Measurements from ENCODE around the gene RTKN2.
"Not testable (repeated sequence)": the region's sequence is repeated elsewhere in the genome, so short reads cannot be mapped to it uniquely, and the experiment has no call there.

Gene RTKN2

GRCh38 chr10:62259456-62259855 lies 9.2 kb downstream of the RTKN2 start:
- H3K9me3 ChIP-seq (ENCODE audit: insufficient read depth, low read depth, low read length) = no peaks in the 10 kb centered on the region
- peaks cover 1% of the 10 kb centered on the region; the same call in 1 of the 2 replicates for H3K4me1 ChIP-seq (ENCODE audit: insufficient read depth, low read length)
- H3K27me3 ChIP-seq (ENCODE audit: insufficient read depth, low read length) = no peaks in the 10 kb centered on the region
- H3K36me3 ChIP-seq (ENCODE audit: insufficient read depth, low read length) = peaks cover 56% of the 10 kb centered on the region
- no peak overlapping the region for H3K27ac ChIP-seq (ENCODE audit: low read depth, low read length)
- H3K4me3 ChIP-seq (ENCODE audit: low read length) = no peak overlapping the region
- WGBS = 73% methylated on average over 4 of the region's 4 CpGs
- no peak overlapping the region for H3K9ac ChIP-seq (ENCODE audit: low read depth, low read length)

GRCh38 chr10:62258926-62259325 lies 9.7 kb downstream of the RTKN2 start:
- WGBS = 98% methylated on average over 2 of the region's 3 CpGs
- Histone ChIP-seq H3K27ac (ENCODE audit: low read depth, low read length) (no peak overlapping the region), H3K4me1 (ENCODE audit: insufficient read depth, low read length) (no peaks in the 10 kb centered on the region), H3K9ac (ENCODE audit: low read depth, low read length) (no peak overlapping the region), H3K4me3 (ENCODE audit: low read length) (no peak overlapping the region), H3K27me3 (ENCODE audit: insufficient read depth, low read length) (no peaks in the 10 kb centered on the region), H3K9me3 (ENCODE audit: insufficient read depth, low read depth, low read length) (no peaks in the 10 kb centered on the region), H3K36me3 (ENCODE audit: insufficient read depth, low read length) (peaks cover 56% of the 10 kb centered on the region)

GRCh38 chr10:62253704-62254103 lies 14.9 kb downstream of the RTKN2 start:
- Histone ChIP-seq H3K4me1 (ENCODE audit: insufficient read depth, low read length) (peaks cover 18% of the 10 kb centered on the region), H3K9me3 (ENCODE audit: insufficient read depth, low read depth, low read length) (no peaks in the 10 kb centered on the region), H3K9ac (ENCODE audit: low read depth, low read length) (no peak overlapping the region), H3K4me3 (ENCODE audit: low read length) (no peak overlapping the region), H3K27ac (ENCODE audit: low read depth, low read length) (no peak overlapping the region), H3K27me3 (ENCODE audit: insufficient read depth, low read length) (no peaks in the 10 kb centered on the region), H3K36me3 (ENCODE audit: insufficient read depth, low read length) (peaks cover 18% of the 10 kb centered on the region; the same call in 1 of the 2 replicates)
- no CpG with 5 or more reads among the region's 1 CpG for WGBS

GRCh38 chr10:62252051-62252450 lies 16.6 kb downstream of the RTKN2 start:
- Histone ChIP-seq H3K4me1 (ENCODE audit: insufficient read depth, low read length) (peaks cover 18% of the 10 kb centered on the region), H3K27me3 (ENCODE audit: insufficient read depth, low read length) (no peaks in the 10 kb centered on the region), H3K9ac (ENCODE audit: low read depth, low read length) (no peak overlapping the region), H3K4me3 (ENCODE audit: low read length) (no peak overlapping the region), H3K9me3 (ENCODE audit: insufficient read depth, low read depth, low read length) (no peaks in the 10 kb centered on the region), H3K27ac (ENCODE audit: low read depth, low read length) (no peak overlapping the region), H3K36me3 (ENCODE audit: insufficient read depth, low read length) (peaks cover 10% of the 10 kb centered on the region; the same call in 1 of the 2 replicates)
- whole genome bisulfite sequencing = 100% methylated on average over 1 of the region's 1 CpG

GRCh38 chr10:62250594-62251198 lies 17.9 kb downstream of the RTKN2 start:
- WGBS = 97% methylated on average over 5 of the region's 5 CpGs
- Histone ChIP-seq H3K27me3 (ENCODE audit: insufficient read depth, low read length) (no peaks in the 10 kb centered on the region), H3K9me3 (ENCODE audit: insufficient read depth, low read depth, low read length) (no peaks in the 10 kb centered on the region), H3K9ac (ENCODE audit: low read depth, low read length) (no peak overlapping the region), H3K4me1 (ENCODE audit: insufficient read depth, low read length) (peaks cover 18% of the 10 kb centered on the region), H3K36me3 (ENCODE audit: insufficient read depth, low read length) (peaks cover 2% of the 10 kb centered on the region; the same call in 1 of the 2 replicates), H3K27ac (ENCODE audit: low read depth, low read length) (no peak overlapping the region), H3K4me3 (ENCODE audit: low read length) (no peak overlapping the region)

GRCh38 chr10:62249957-62250356 lies 18.7 kb downstream of the RTKN2 start:
- no peaks in the 10 kb centered on the region for H3K9me3 ChIP-seq (ENCODE audit: insufficient read depth, low read depth, low read length)
- H3K9ac ChIP-seq (ENCODE audit: low read depth, low read length) = no peak overlapping the region
- no peak overlapping the region for H3K27ac ChIP-seq (ENCODE audit: low read depth, low read length)
- WGBS = 87% methylated on average over 3 of the region's 3 CpGs
- H3K4me1 ChIP-seq (ENCODE audit: insufficient read depth, low read length) = peaks cover 18% of the 10 kb centered on the region
- no peaks in the 10 kb centered on the region; the same call in 1 of the 2 replicates for H3K36me3 ChIP-seq (ENCODE audit: insufficient read depth, low read length)
- H3K27me3 ChIP-seq (ENCODE audit: insufficient read depth, low read length) = no peaks in the 10 kb centered on the region
- H3K4me3 ChIP-seq (ENCODE audit: low read length) = no peak overlapping the region

- Histone ChIP-seq H3K4me3 (ENCODE audit: low read length) (no peak overlapping the region), H3K9ac (ENCODE audit: low read depth, low read length) (no peak overlapping the region), H3K36me3 (ENCODE audit: insufficient read depth, low read length) (peaks cover 8% of the 10 kb centered on the region; the same call in 1 of the 2 replicates), H3K27ac (ENCODE audit: low read depth, low read length) (no peak overlapping the region), H3K9me3 (ENCODE audit: insufficient read depth, low read depth, low read length) (no peaks in the 10 kb centered on the region), H3K27me3 (ENCODE audit: insufficient read depth, low read length) (no peaks in the 10 kb centered on the region), H3K4me1 (ENCODE audit: insufficient read depth, low read length) (peaks cover 18% of the 10 kb centered on the region)
- no CpG with 5 or more reads among the region's 1 CpG for WGBS
Measured at GRCh38 chr10:62248465-62248864, 20.2 kb downstream of the RTKN2 start.

GRCh38 chr10:62244785-62245467 lies 23.7 kb downstream of the RTKN2 start:
- no peak overlapping the region for H3K9ac ChIP-seq (ENCODE audit: low read depth, low read length)
- no peak overlapping the region for H3K27ac ChIP-seq (ENCODE audit: low read depth, low read length)
- H3K27me3 ChIP-seq (ENCODE audit: insufficient read depth, low read length) = no peaks in the 10 kb centered on the region
- WGBS = 73% methylated on average over 4 of the region's 5 CpGs
- 0 out of 2 replicates have a peak, but pooled peaks cover 8% of the 10 kb centered on the region for H3K36me3 ChIP-seq (ENCODE audit: insufficient read depth, low read length)
- peaks cover 6% of the 10 kb centered on the region; the same call in 1 of the 2 replicates for H3K4me1 ChIP-seq (ENCODE audit: insufficient read depth, low read length)
- no peaks in the 10 kb centered on the region for H3K9me3 ChIP-seq (ENCODE audit: insufficient read depth, low read depth, low read length)
- H3K4me3 ChIP-seq (ENCODE audit: low read length) = no peak overlapping the region

GRCh38 chr10:62244088-62244487 lies 24.6 kb downstream of the RTKN2 start:
- H3K27ac ChIP-seq (ENCODE audit: low read depth, low read length) = no peak overlapping the region
- H3K9ac ChIP-seq (ENCODE audit: low read depth, low read length) = no peak overlapping the region
- H3K4me1 ChIP-seq (ENCODE audit: insufficient read depth, low read length) = no peaks in the 10 kb centered on the region
- H3K36me3 ChIP-seq (ENCODE audit: insufficient read depth, low read length) = 0 out of 2 replicates have a peak, but pooled peaks cover 8% of the 10 kb centered on the region
- H3K27me3 ChIP-seq (ENCODE audit: insufficient read depth, low read length) = no peaks in the 10 kb centered on the region
- WGBS = 100% methylated on average over 3 of the region's 3 CpGs
- H3K4me3 ChIP-seq (ENCODE audit: low read length) = no peak overlapping the region
- no peaks in the 10 kb centered on the region for H3K9me3 ChIP-seq (ENCODE audit: insufficient read depth, low read depth, low read length)

GRCh38 chr10:62243647-62243997 lies 25.0 kb downstream of the RTKN2 start:
- no peaks in the 10 kb centered on the region for H3K4me1 ChIP-seq (ENCODE audit: insufficient read depth, low read length)
- no CpG with 5 or more reads among the region's 2 CpGs for WGBS
- H3K27me3 ChIP-seq (ENCODE audit: insufficient read depth, low read length) = no peaks in the 10 kb centered on the region
- 0 out of 2 replicates have a peak, but pooled peaks cover 10% of the 10 kb centered on the region for H3K36me3 ChIP-seq (ENCODE audit: insufficient read depth, low read length)
- H3K9me3 ChIP-seq (ENCODE audit: insufficient read depth, low read depth, low read length) = no peaks in the 10 kb centered on the region
- H3K9ac ChIP-seq (ENCODE audit: low read depth, low read length) = no peak overlapping the region
- H3K27ac ChIP-seq (ENCODE audit: low read depth, low read length) = no peak overlapping the region
- no peak overlapping the region for H3K4me3 ChIP-seq (ENCODE audit: low read length)

GRCh38 chr10:62242965-62243646 lies 25.5 kb downstream of the RTKN2 start:
- not testable (repeated sequence) for H3K27ac ChIP-seq (ENCODE audit: low read depth, low read length); H3K27me3 ChIP-seq (ENCODE audit: insufficient read depth, low read length); H3K9me3 ChIP-seq (ENCODE audit: insufficient read depth, low read depth, low read length); H3K4me1 ChIP-seq (ENCODE audit: insufficient read depth, low read length); H3K4me3 ChIP-seq (ENCODE audit: low read length); H3K9ac ChIP-seq (ENCODE audit: low read depth, low read length)
- 98% methylated on average over 2 of the region's 4 CpGs for WGBS
- peaks cover 15% of the 10 kb centered on the region; the same call in 1 of the 2 replicates for H3K36me3 ChIP-seq (ENCODE audit: insufficient read depth, low read length)

Data from HUES64 (cell line).